ENCODE measurements around the gene APOBR.
A peak's percentile ranks its signal among the peaks of the same experiment; 100 is the strongest.

APOBR gene

DNA sequence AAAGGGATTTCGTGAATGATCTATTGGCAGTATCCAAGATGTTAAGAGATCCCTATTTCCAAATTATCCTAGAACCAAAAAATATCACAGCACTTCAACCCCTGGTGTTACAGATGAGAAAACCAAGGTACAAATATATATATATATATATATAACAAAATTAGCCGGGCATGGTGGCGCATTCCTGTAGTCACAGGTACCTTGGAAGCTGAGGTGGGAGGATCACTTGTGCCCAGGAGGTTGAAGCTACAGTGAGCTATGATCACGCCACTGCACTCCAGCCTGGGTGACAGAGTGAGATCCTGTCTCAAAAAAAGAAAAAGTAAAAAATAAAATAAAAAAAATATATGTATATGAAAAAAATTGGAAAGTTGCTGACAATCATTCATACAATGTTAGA lies 1.9 kb upstream of the APOBR start:
- no peaks in the 10 kb centered on the region for H3K27me3 ChIP-seq (ENCODE audit: insufficient read depth, low read length)
- H3K9ac ChIP-seq (ENCODE audit: low read length), result no peak overlapping the region
- no peak overlapping the region for H2AFZ ChIP-seq (ENCODE audit: insufficient read depth, low read length, poor library complexity)
- DNase-seq, result no peak
- H3K14ac ChIP-seq (ENCODE audit: low read length), result no peak overlapping the region
- H3K27ac ChIP-seq (ENCODE audit: low read depth, low read length), result no peak overlapping the region
- H4K12ac ChIP-seq (ENCODE audit: low read depth, low read length), result no peak overlapping the region
- H3K36me3 ChIP-seq (ENCODE audit: control insufficient read depth in 1 of 2, insufficient read depth in 2 of 2, low read length in 2 of 2), result peaks cover 4% of the 10 kb centered on the region in 2 experiments
- no peak overlapping the region for H3K4me3 ChIP-seq (ENCODE audit: low read depth, low read length)
- H3K4me2 ChIP-seq (ENCODE audit: low read length), result peak overlapping the region; percentile 69
- peaks cover 22% of the 10 kb centered on the region for H3K79me1 ChIP-seq (ENCODE audit: low read length)
- no peak overlapping the region for H2AK5ac ChIP-seq (ENCODE audit: low read length)
- no peaks in the 10 kb centered on the region for H3K9me3 ChIP-seq (ENCODE audit: insufficient read depth, low read depth, low read length)
- H2BK5ac ChIP-seq (ENCODE audit: low read depth, low read length, poor library complexity), result no peak overlapping the region
- WGBS (ENCODE audit: extremely low coverage, insufficient coverage, insufficient read length), result no CpG with 5 or more reads among the region's 4 CpGs
- H3K4me1 ChIP-seq (ENCODE audit: control insufficient read depth in 1 of 2, insufficient read depth in 2 of 2, low read length in 2 of 2), result peaks cover 2 to 5% of the 10 kb centered on the region in 2 experiments
- no peak overlapping the region for H3K4ac ChIP-seq (ENCODE audit: low read depth, low read length)
- H4K91ac ChIP-seq (ENCODE audit: low read depth, low read length), result no peak overlapping the region
- H3K79me2 ChIP-seq (ENCODE audit: control insufficient read depth, insufficient read depth, low read length, poor library complexity), result peaks cover 2% of the 10 kb centered on the region
- no peak overlapping the region for H3K23ac ChIP-seq (ENCODE audit: low read length)
- H2BK120ac ChIP-seq (ENCODE audit: insufficient read depth, low read length, poor library complexity), result no peak overlapping the region
- no peak overlapping the region for H4K8ac ChIP-seq (ENCODE audit: low read depth, low read length)
- no peak overlapping the region for H2BK12ac ChIP-seq (ENCODE audit: low read length)
- no peak overlapping the region for H3K18ac ChIP-seq (ENCODE audit: low read length)

DNA sequence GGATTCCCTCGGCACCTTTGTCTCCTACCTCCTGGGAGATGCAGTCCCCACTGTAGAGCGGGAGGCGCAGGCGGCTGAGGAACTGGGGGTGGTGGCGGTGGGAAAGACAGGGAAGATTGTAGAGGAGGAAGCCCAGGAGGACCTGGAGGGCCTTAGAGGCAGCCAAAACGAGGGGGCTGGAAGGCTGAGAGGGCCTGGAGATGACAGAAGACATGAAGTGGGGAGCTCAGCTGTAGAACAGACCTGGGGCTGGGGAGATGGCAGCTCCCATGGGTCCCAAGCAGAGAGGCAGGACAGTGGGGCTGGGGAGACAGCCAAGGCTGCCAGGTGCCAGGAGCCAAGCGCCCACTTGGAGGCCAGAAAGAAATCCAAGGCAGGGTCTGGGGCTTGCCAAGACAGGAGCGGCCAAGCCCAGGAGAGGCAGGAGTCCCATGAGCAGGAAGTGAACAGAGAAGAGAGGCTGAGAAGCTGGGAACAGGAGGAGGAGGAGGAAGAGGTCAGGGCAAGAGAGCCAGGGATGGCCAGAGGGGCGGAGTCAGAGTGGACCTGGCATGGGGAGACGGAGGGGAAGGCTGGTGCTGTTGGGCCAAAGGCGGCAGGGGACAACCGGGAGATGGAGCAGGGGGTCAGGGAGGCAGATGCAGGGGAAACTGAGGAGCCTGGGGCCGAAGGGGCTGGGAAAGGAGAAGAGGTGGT lies 803 bp downstream of the APOBR start:
- Histone ChIP-seq H4K12ac (ENCODE audit: low read depth, low read length) (no peak overlapping the region), H3K9ac (ENCODE audit: low read length) (no peak overlapping the region), H3K79me2 (ENCODE audit: control insufficient read depth, insufficient read depth, low read length, poor library complexity) (peaks cover 2% of the 10 kb centered on the region), H3K18ac (ENCODE audit: low read length) (no peak overlapping the region), H2BK120ac (ENCODE audit: insufficient read depth, low read length, poor library complexity) (peak overlapping the region; percentile 44), H2BK12ac (ENCODE audit: low read length) (peak overlapping the region; percentile 19), H3K4me3 (ENCODE audit: low read depth, low read length) (no peak overlapping the region), H3K27me3 (ENCODE audit: insufficient read depth, low read length) (no peaks in the 10 kb centered on the region), H4K8ac (ENCODE audit: low read depth, low read length) (no peak overlapping the region), H3K14ac (ENCODE audit: low read length) (peak overlapping the region; percentile 22), H3K4ac (ENCODE audit: low read depth, low read length) (no peak overlapping the region), H3K4me1 (ENCODE audit: control insufficient read depth in 1 of 2, insufficient read depth in 2 of 2, low read length in 2 of 2) (peaks cover 2 to 5% of the 10 kb centered on the region in 2 experiments), H2AFZ (ENCODE audit: insufficient read depth, low read length, poor library complexity) (no peak overlapping the region), H4K91ac (ENCODE audit: low read depth, low read length) (peak overlapping the region; percentile 53), H3K36me3 (ENCODE audit: control insufficient read depth in 1 of 2, insufficient read depth in 2 of 2, low read length in 2 of 2) (no peaks in the 10 kb centered on the region), H3K27ac (ENCODE audit: low read depth, low read length) (no peak overlapping the region), H3K79me1 (ENCODE audit: low read length) (peaks cover 22% of the 10 kb centered on the region), H3K4me2 (ENCODE audit: low read length) (no peak overlapping the region), H3K9me3 (ENCODE audit: insufficient read depth, low read depth, low read length) (no peaks in the 10 kb centered on the region), H2AK5ac (ENCODE audit: low read length) (peak overlapping the region; percentile 21), H3K23ac (ENCODE audit: low read length) (no peak overlapping the region), H2BK5ac (ENCODE audit: low read depth, low read length, poor library complexity) (peak overlapping the region; percentile 22)
- peak in 1 of 2 donors; percentile 55 for DNase-seq
- no CpG with 5 or more reads among the region's 13 CpGs for WGBS (ENCODE audit: extremely low coverage, insufficient coverage, insufficient read length)

DNA sequence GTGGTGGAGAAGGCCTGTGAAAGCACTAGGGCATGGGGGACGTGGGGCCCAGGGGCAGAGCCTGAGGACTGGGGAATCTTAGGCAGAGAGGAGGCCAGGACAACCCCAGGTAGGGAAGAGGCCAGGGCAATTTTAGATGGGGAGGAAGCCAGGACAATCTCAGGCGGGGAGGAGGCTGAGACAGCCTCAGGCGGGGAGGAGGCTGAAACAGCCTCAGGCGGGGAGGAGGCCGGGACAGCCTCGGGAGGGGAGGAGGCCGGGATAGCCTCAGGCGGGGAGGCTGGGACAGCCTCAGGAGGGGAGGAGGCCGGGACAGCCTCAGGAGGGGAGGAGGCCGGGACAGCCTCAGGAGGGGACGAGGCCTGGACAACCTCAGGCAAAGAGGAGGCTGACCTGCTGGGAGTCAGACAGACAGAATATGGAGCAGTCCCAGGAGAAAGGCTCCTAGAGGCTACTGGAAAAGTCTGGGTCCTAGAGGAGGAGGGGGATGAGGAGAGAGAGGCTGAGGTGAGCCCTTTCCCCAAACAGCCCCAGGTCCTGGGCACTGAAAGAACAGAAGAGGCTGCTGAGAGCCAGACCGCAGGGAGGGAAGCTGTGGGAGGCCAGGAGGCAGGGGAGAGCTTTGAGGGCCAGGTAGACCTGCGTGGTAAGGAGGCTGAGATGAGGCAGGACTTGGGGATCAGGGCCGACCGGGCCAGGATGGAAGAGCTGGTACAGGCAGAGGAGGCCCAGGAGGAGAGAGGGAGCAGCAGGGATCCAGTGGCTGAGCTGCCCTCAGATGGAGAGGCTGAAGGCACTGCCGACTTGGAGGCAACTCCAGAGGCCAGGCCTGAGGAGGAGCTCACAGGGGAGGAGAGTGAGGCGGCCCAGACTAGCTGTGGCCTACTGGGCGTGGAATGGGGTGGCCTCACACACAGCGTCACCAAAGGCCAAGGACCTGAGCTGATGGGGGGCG lies 1.6 kb downstream of the APOBR start:
- H3K4me1 ChIP-seq (ENCODE audit: control insufficient read depth in 1 of 2, insufficient read depth in 2 of 2, low read length in 2 of 2), result peaks cover 2 to 5% of the 10 kb centered on the region in 2 experiments
- no CpG with 5 or more reads among the region's 20 CpGs for WGBS (ENCODE audit: extremely low coverage, insufficient coverage, insufficient read length)

DNA sequence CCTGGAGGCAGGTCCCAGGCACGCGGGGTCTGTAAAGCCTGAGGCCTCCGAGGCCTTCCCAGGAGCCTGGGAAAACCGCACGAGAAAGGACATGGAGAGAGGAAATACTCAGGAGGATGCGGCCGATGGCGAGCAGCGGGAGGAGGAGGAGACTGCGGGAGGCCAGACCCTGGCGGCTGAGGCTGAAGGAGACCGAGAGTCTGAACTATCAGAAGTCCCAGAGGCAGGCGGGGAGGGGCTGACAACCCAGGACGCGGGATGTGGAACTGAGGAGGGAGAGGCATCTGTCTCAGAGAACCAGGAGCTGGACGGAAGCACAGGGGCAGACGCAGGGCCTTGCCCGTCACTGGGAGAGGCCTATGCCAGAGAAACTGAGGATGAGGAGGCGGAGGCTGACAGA lies 2.4 kb downstream of the APOBR start:
- Histone ChIP-seq H3K27ac (ENCODE audit: low read depth, low read length) (no peak overlapping the region), H3K9me3 (ENCODE audit: insufficient read depth, low read depth, low read length) (peaks cover 3% of the 10 kb centered on the region), H2BK120ac (ENCODE audit: insufficient read depth, low read length, poor library complexity) (no peak overlapping the region), H3K27me3 (ENCODE audit: insufficient read depth, low read length) (no peaks in the 10 kb centered on the region), H2AFZ (ENCODE audit: insufficient read depth, low read length, poor library complexity) (no peak overlapping the region), H3K36me3 (ENCODE audit: control insufficient read depth in 1 of 2, insufficient read depth in 2 of 2, low read length in 2 of 2) (no peaks in the 10 kb centered on the region), H2BK5ac (ENCODE audit: low read depth, low read length, poor library complexity) (no peak overlapping the region), H2AK5ac (ENCODE audit: low read length) (no peak overlapping the region), H3K4me3 (ENCODE audit: low read depth, low read length) (no peak overlapping the region), H3K79me1 (ENCODE audit: low read length) (peaks cover 19% of the 10 kb centered on the region), H4K91ac (ENCODE audit: low read depth, low read length) (peak overlapping the region; percentile 53), H4K8ac (ENCODE audit: low read depth, low read length) (no peak overlapping the region), H3K79me2 (ENCODE audit: control insufficient read depth, insufficient read depth, low read length, poor library complexity) (peaks cover 2% of the 10 kb centered on the region), H3K4ac (ENCODE audit: low read depth, low read length) (no peak overlapping the region), H3K23ac (ENCODE audit: low read length) (no peak overlapping the region), H4K12ac (ENCODE audit: low read depth, low read length) (no peak overlapping the region), H3K18ac (ENCODE audit: low read length) (no peak overlapping the region), H3K4me2 (ENCODE audit: low read length) (no peak overlapping the region), H3K14ac (ENCODE audit: low read length) (no peak overlapping the region), H2BK12ac (ENCODE audit: low read length) (no peak overlapping the region), H3K4me1 (ENCODE audit: control insufficient read depth in 1 of 2, insufficient read depth in 2 of 2, low read length in 2 of 2) (peaks cover 2 to 5% of the 10 kb centered on the region in 2 experiments), H3K9ac (ENCODE audit: low read length) (no peak overlapping the region)
- DNase-seq, result peak in 1 of 2 donors; percentile 34
- no CpG with 5 or more reads among the region's 19 CpGs for WGBS (ENCODE audit: extremely low coverage, insufficient coverage, insufficient read length)

More for the DNA sequence above, 1.6 kb downstream of the APOBR start:
- peak overlapping the region; percentile 2 for H3K4ac ChIP-seq (ENCODE audit: low read depth, low read length)
- H3K4me3 ChIP-seq (ENCODE audit: low read depth, low read length), result no peak overlapping the region
- peak overlapping the region; percentile 4 for H2AK5ac ChIP-seq (ENCODE audit: low read length)
- H3K79me2 ChIP-seq (ENCODE audit: control insufficient read depth, insufficient read depth, low read length, poor library complexity), result peaks cover 2% of the 10 kb centered on the region
- H3K4me2 ChIP-seq (ENCODE audit: low read length), result no peak overlapping the region
- H2BK12ac ChIP-seq (ENCODE audit: low read length), result peak overlapping the region; percentile 35
- H2BK120ac ChIP-seq (ENCODE audit: insufficient read depth, low read length, poor library complexity), result peak overlapping the region; percentile 18
- H3K36me3 ChIP-seq (ENCODE audit: control insufficient read depth in 1 of 2, insufficient read depth in 2 of 2, low read length in 2 of 2), result no peaks in the 10 kb centered on the region
- no peak overlapping the region for H4K12ac ChIP-seq (ENCODE audit: low read depth, low read length)
- no peak overlapping the region for H3K23ac ChIP-seq (ENCODE audit: low read length)
- H3K18ac ChIP-seq (ENCODE audit: low read length), result no peak overlapping the region
- H4K91ac ChIP-seq (ENCODE audit: low read depth, low read length), result peak overlapping the region; percentile 53
- no peaks in the 10 kb centered on the region for H3K9me3 ChIP-seq (ENCODE audit: insufficient read depth, low read depth, low read length)
- H2AFZ ChIP-seq (ENCODE audit: insufficient read depth, low read length, poor library complexity), result no peak overlapping the region
- H3K27me3 ChIP-seq (ENCODE audit: insufficient read depth, low read length), result no peaks in the 10 kb centered on the region
- peak overlapping the region; percentile 5 for H4K8ac ChIP-seq (ENCODE audit: low read depth, low read length)
- peak overlapping the region; percentile 35 for H2BK5ac ChIP-seq (ENCODE audit: low read depth, low read length, poor library complexity)
- H3K27ac ChIP-seq (ENCODE audit: low read depth, low read length), result no peak overlapping the region
- peak in 1 of 2 donors; percentile 83 for DNase-seq
- peaks cover 24% of the 10 kb centered on the region for H3K79me1 ChIP-seq (ENCODE audit: low read length)
- H3K9ac ChIP-seq (ENCODE audit: low read length), result no peak overlapping the region
- H3K14ac ChIP-seq (ENCODE audit: low read length), result peak overlapping the region; percentile 24
